ENCODE data around the gene GADL1. TPM values are rescaled to one million over a fixed set of nuclear protein-coding genes. Genes with fewer than 3 reads are reported as not detected.

Gene GADL1
- polyA plus RNA-seq, 2 of the 4 experiments (the other 2 are of a cell fraction): not detected

DNA sequence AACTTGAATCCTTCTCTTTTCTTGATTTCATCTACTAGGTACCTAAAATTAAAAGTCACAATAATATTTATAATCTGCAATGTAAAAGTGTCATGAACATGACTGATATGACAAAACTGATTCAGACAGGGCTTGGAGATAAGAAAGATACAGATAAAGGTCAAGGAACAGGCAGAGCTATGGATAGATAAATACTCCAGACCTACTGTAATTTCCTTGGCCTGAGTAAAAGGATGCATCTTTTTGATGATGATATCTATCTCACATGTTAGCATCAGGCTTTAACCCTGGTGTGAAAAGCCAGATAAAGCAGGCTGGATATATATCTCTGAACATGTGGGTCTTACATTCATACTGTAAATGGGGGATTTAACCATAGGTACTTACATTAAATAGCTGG is 108.1 kb downstream of the GADL1 start:
- ATAC-seq (no peak), FAIRE-seq (no peak), DNase-seq (ENCODE audit: low read depth in 1 of 2, low spot score in 1 of 2) (no peak)
- no peaks in the 10 kb centered on the region for H3K4me1 ChIP-seq
- no peak overlapping the region for H3K27ac ChIP-seq
- POLR2A ChIA-PET: no interaction called here
- no peaks in the 10 kb centered on the region for H3K9me3 ChIP-seq
- TF ChIP-seq EHF (CRISPR knock-in tag; IDR thresholded peaks at IDR 0.05) (no peak), POLR2AphosphoS2 (conservative IDR thresholded peaks at IDR 0.05; ENCODE audit: low read length) (no peak), FOXS1 (CRISPR knock-in tag; IDR thresholded peaks at IDR 0.05) (no peak), ZSCAN20 (CRISPR knock-in tag; IDR thresholded peaks at IDR 0.05) (no peak), RFX5 (IDR thresholded peaks at IDR 0.05) (no peak), NPAS2 (CRISPR knock-in tag; IDR thresholded peaks at IDR 0.05; ENCODE audit: borderline replicate concordance) (no peak), HOXA7 (CRISPR knock-in tag; IDR thresholded peaks at IDR 0.05) (no peak), HOXB13 (CRISPR knock-in tag; IDR thresholded peaks at IDR 0.05; ENCODE audit: low read depth) (no peak)
- CTCF ChIA-PET: no interaction called here
- no peak overlapping the region for H3K4me2 ChIP-seq
- H3K4me3 ChIP-seq: no peak overlapping the region

DNA sequence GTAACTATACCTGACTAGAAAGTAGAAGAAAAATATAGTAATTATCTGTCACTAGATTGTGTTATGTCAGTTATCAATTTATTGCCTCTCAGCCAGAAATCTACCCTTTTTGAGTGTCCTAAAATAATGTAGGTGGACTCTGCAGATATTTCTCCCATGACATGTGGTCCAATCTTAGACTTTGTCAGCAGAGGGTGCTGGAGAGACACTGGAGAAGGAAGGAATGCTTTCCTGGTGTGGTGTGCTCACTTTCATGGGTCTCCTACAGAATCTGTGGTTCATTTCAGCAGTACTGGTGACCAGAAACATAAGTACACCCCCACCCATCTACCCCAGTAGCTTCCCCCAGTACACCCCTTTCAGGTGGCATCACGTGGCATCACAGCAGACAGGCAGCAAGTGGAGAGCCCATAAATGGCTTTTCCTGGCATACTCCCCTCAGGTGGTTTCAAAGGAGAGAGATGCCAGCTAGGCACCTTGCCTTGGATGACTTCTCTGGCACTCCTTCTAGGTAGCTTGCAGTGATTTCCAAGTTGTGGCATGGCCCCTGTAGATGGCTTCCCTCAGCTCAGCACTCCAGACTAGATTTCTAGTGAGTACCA is 114.7 kb downstream of the GADL1 start:
- CTCF ChIA-PET: interaction anchor here (3.5 kb wide), 1 partner anchor 11 kb away, joined by 18 read pairs; no protein-coding TSS in a partner anchor
- peak; percentile 77 to 87; a peak in 5 of 6 replicates for ATAC-seq

DNA sequence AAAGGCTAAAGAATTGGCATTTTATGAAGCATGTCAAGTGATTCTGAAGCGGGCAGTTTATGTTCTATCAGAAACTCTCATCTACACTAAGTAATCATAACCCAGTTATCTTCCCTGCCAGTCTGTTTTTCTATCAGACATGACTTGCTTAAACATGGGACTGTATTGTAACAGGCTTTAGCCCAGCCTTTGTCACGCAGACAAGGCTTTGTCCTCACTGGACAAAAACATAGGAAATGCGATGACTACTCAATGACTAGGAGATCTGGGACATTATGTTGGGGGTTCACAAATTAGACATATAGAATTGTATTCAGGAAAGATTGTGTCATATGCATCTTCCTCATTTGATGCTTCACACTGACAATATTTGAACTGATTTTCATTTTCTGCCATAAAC is 115.5 kb downstream of the GADL1 start:
- FAIRE-seq (no peak), DNase-seq (ENCODE audit: low read depth in 1 of 2, low spot score in 1 of 2) (no peak)
- CTCF ChIA-PET: interaction anchor here (0.6 to 1.4 kb wide), 2 partner anchors 9 to 737 kb away, joined by 3 to 5 read pairs; no protein-coding TSS in a partner anchor

More for the DNA sequence above, 114.7 kb downstream of the GADL1 start:
- Histone ChIP-seq H3K4me3 (no peak overlapping the region), H3K9me3 (no peaks in the 10 kb centered on the region), H3K4me2 (no peak overlapping the region), H3K27ac (no peak overlapping the region), H3K4me1 (no peaks in the 10 kb centered on the region)
- FAIRE-seq (no peak), DNase-seq (ENCODE audit: low read depth in 1 of 2, low spot score in 1 of 2) (peak; percentile 31 to 38)
- POLR2A ChIA-PET: no interaction called here
- WGBS (ENCODE audit: missing lambda C conversion rate): 0% methylated on average over 1 of the region's 1 CpG
- TF ChIP-seq MAZ (IDR thresholded peaks at IDR 0.05; ENCODE audit: borderline replicate concordance, low read depth, low read length): no peak
- TF ChIP-seq, protein P1, sequence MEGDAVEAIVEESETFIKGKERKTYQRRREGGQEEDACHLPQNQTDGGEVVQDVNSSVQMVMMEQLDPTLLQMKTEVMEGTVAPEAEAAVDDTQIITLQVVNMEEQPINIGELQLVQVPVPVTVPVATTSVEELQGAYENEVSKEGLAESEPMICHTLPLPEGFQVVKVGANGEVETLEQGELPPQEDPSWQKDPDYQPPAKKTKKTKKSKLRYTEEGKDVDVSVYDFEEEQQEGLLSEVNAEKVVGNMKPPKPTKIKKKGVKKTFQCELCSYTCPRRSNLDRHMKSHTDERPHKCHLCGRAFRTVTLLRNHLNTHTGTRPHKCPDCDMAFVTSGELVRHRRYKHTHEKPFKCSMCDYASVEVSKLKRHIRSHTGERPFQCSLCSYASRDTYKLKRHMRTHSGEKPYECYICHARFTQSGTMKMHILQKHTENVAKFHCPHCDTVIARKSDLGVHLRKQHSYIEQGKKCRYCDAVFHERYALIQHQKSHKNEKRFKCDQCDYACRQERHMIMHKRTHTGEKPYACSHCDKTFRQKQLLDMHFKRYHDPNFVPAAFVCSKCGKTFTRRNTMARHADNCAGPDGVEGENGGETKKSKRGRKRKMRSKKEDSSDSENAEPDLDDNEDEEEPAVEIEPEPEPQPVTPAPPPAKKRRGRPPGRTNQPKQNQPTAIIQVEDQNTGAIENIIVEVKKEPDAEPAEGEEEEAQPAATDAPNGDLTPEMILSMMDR (IDR thresholded peaks at IDR 0.05): peak; percentile 47
- peak; percentile 63 to 73 for TF ChIP-seq RAD21 (conservative IDR thresholded peaks at IDR 0.05 in 1 of 2, IDR thresholded peaks at IDR 0.05 in 1 of 2)
- TF ChIP-seq POLR2AphosphoS2 (conservative IDR thresholded peaks at IDR 0.05; ENCODE audit: low read length): no peak
- TF ChIP-seq SREBF2 (IDR thresholded peaks at IDR 0.05): no peak
- TF ChIP-seq SMC3 (IDR thresholded peaks at IDR 0.05): peak; percentile 51

DNA sequence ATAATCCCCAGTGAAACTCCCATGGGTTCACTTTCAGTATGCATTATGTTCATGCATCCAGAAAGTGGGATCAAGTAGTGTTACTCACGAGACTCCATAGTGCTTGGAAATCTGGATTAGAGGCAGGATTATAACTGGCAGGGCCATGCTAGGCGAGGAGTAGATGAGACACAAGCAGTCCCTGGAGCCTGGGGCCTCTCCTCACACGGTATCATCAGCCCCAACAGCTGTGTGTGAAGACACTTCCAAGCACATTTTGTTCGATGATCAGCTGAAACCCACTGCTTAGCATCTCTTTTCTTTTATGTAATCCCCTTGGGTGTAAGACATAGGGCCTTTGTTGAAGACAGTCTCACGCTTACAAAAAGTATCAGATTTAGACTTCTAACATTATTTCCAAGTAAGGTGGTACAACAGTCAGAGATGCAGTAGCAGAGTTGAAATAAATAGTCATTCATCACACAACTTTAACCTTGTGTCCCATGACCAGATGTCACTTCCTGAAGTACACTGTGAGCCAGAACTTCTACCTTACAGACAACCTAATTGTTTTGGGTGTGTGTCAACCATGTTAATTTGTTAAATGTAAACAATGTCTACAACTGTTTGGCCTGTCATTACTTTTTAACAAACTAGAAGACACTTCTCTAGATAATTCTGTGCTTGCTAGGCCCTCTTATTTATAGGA is 116.9 kb downstream of the GADL1 start:
- no peak for DNase-seq (ENCODE audit: low read depth in 1 of 2, low spot score in 1 of 2)
- POLR2A ChIA-PET: no interaction called here
- no peaks in the 10 kb centered on the region for H3K4me1 ChIP-seq
- no peak overlapping the region for H3K27ac ChIP-seq
- FAIRE-seq: no peak
- H3K4me3 ChIP-seq: no peak overlapping the region
- no peak overlapping the region for H3K4me2 ChIP-seq
- 49% methylated on average over 5 of the region's 5 CpGs for WGBS (ENCODE audit: missing lambda C conversion rate)
- H3K9me3 ChIP-seq: no peaks in the 10 kb centered on the region
- CTCF ChIA-PET: interaction anchor here (0.9 to 1.6 kb wide), 3 partner anchors 8 to 27 kb away, joined by 3 to 5 read pairs (median 3); no protein-coding TSS in a partner anchor
- ATAC-seq: no peak
- no peak for TF ChIP-seq CHD4 (IDR thresholded peaks at IDR 0.05; ENCODE audit: borderline replicate concordance)
- TF ChIP-seq KDM1A (IDR thresholded peaks at IDR 0.05; ENCODE audit: low read depth): no peak
- TF ChIP-seq NR3C1 (IDR thresholded peaks at IDR 0.05): no peak
- TF ChIP-seq FOSL2 (IDR thresholded peaks at IDR 0.05): no peak
- TF ChIP-seq FOSL2 (CRISPR knock-in tag; IDR thresholded peaks at IDR 0.05): no peak
- no peak for TF ChIP-seq KDM5A (IDR thresholded peaks at IDR 0.05)
- TF ChIP-seq CBX2 (IDR thresholded peaks at IDR 0.05; ENCODE audit: borderline replicate concordance, low read depth): no peak
- TF ChIP-seq EP300 (IDR thresholded peaks at IDR 0.05): no peak
- no peak for TF ChIP-seq NPAS2 (CRISPR knock-in tag; IDR thresholded peaks at IDR 0.05; ENCODE audit: borderline replicate concordance)
- TF ChIP-seq ZC3H11A (IDR thresholded peaks at IDR 0.05): no peak
- no peak for TF ChIP-seq MYC (IDR thresholded peaks at IDR 0.05; ENCODE audit: borderline replicate concordance, low read length)
- TF ChIP-seq EHF (CRISPR knock-in tag; IDR thresholded peaks at IDR 0.05): no peak
- TF ChIP-seq FOXS1 (CRISPR knock-in tag; IDR thresholded peaks at IDR 0.05): no peak
- no peak for TF ChIP-seq PHF8 (IDR thresholded peaks at IDR 0.05; ENCODE audit: borderline replicate concordance, low read depth)
- no peak for TF ChIP-seq FOSB (CRISPR knock-in tag; IDR thresholded peaks at IDR 0.05)
- TF ChIP-seq, protein P2, sequence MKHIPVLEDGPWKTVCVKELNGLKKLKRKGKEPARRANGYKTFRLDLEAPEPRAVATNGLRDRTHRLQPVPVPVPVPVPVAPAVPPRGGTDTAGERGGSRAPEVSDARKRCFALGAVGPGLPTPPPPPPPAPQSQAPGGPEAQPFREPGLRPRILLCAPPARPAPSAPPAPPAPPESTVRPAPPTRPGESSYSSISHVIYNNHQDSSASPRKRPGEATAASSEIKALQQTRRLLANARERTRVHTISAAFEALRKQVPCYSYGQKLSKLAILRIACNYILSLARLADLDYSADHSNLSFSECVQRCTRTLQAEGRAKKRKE (CRISPR knock-in tag; IDR thresholded peaks at IDR 0.05; ENCODE audit: low read depth): no peak
- TF ChIP-seq TP53 (CRISPR knock-in tag; IDR thresholded peaks at IDR 0.05): no peak

More for the DNA sequence above, 115.5 kb downstream of the GADL1 start:
- H3K4me2 ChIP-seq: no peak overlapping the region
- TF ChIP-seq TFCP2L1 (CRISPR knock-in tag; IDR thresholded peaks at IDR 0.05) (no peak), RAD21 (conservative IDR thresholded peaks at IDR 0.05 in 1 of 2, IDR thresholded peaks at IDR 0.05 in 1 of 2) (no peak)
- TF ChIP-seq, protein P3, sequence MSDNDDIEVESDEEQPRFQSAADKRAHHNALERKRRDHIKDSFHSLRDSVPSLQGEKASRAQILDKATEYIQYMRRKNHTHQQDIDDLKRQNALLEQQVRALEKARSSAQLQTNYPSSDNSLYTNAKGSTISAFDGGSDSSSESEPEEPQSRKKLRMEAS (IDR thresholded peaks at IDR 0.05): no peak
- no peak overlapping the region for H3K27ac ChIP-seq
- POLR2A ChIA-PET: no interaction called here
- WGBS (ENCODE audit: missing lambda C conversion rate): 51% methylated on average over 3 of the region's 3 CpGs
- ATAC-seq: no peak
- H3K4me1 ChIP-seq: no peaks in the 10 kb centered on the region
- no peak overlapping the region for H3K4me3 ChIP-seq
- H3K9me3 ChIP-seq: no peaks in the 10 kb centered on the region

All from A549 (cell line).